Measurements from ENCODE around the gene SMURF1.
"Not testable (repeated sequence)": the region's sequence is repeated elsewhere in the genome, so short reads cannot be mapped to it uniquely, and the experiment has no call there.

SMURF1 gene

DNA sequence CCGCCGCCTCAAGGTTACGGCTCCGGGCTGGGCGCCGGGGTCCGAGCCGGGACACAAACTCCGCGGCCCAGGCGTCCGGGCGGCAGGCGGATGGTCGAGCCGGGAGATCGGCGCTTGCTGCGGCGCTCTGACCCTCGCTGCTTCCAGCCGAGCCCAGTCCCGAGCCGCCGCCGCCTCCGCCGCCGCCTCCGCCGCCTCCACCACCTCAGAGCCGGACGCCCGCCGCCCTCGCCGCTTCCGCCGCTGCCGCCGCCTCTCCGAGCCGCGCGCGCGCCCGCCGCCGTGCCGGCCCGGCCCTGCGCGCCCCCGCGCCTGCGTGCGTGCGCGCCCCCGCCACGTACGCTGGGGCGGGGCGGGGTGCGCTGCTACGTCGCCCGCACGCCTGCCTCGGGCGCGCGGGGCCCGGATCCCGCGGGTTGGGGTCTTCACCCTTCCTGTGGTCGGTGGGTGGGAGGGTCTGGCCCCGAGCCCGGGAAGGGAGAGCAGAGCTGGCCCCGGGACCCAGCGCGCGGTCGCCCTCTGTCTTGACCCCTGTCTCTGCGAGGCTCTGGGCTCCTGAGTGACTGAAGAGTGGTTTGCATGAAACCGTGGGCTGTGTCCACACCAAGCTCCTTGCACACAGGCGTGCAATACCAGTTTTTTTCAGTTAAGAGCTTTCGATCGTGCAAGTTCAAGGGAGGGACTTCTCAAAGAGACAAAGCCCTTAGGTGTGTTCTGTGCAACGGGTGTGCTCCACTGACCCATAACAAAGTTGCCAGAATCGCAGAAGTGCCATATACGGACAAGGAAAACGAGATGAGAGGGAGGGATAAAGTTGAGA, at the start of gene SMURF1:
Gene SMURF1 (minus strand): TSS at position 256 of the 820 bp plus-strand sequence. CDS start 328 bp downstream, outside the sequence.
- peak; percentile 32 to 51 (median 40) for DNase-seq (ENCODE audit: low read depth in 3 of 3)

GRCh38 chr7:99191869-99192596, 48.1 kb upstream of the SMURF1 start:
- DNase-seq (ENCODE audit: low read depth in 3 of 3), result no peak

DNA sequence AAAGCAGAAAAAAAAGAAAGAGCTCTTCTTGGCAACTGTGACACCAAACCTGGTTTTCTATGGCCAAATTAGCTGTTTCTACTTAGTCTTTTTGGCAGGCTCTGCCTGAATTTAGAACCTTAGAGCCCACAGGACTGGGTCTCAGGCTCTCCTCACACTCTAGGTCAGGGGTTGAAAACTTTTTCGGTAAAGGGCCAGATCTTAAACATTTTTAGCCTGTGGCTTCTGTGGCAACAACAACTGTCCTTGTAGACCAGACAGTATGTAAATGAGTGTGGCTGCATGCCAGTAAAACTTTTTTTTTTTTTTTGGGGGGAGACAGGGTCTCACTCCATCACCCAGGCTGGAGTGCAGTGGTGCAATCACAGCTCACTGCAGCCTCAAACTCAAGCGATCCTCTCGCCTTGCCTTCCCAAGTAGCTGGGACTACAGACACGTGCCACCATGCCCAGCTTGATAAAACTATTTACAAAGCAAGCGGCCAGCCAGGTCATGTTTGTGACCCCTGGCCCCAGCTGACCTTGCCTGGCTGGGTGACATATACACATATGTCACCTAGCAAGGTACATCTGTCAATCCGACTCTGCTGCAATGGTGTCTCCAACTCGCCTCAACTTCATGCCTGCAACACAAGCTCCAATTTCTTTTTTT, 46.6 kb upstream of the SMURF1 start:
- no peak for DNase-seq (ENCODE audit: low read depth in 3 of 3)

DNA sequence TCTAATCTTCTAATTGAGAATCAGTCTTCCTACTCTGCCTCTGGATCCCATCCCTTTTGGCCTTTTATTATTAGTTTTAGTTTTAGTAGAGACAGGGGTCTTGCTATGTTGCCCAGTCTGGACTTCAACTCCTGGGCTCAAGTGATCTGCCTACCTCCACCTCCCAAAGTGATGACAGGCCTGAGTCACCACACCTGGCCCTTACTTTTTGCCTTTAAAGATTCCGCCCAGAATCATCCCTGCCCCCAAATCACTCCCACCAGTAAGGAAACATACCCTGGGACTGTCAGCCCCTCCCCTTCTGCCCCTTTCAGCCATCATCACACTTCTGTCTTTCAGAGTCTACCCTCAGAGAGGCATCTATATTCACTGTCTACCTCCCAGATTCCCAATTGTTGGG, 45.3 kb upstream of the SMURF1 start:
- no peak for DNase-seq (ENCODE audit: low read depth in 3 of 3)

DNA sequence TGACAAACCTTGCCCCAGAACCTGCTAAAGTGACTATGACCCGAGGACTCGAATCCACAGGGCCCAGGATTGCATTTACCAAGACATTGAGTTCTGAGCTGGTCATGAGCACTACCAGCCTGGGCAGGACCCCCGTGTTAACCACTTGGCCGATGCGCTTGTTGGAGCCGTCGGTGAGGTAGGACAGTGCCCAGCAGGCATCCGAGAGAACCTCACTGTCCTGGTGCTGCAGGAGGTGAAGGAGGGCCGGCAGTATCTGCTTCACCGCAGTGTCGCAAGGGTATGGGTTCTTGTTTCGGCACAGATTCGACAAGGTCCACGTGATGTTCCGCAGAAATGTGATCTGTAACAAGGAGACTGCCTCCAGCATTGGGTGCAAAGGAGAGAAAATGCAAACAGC, 44.3 kb upstream of the SMURF1 start:
- no peak for DNase-seq (ENCODE audit: low read depth in 3 of 3)

- DNase-seq (ENCODE audit: low read depth in 3 of 3), result no peak
Observed at GRCh38 chr7:99184532-99185218, 40.8 kb upstream of the SMURF1 start.

DNA sequence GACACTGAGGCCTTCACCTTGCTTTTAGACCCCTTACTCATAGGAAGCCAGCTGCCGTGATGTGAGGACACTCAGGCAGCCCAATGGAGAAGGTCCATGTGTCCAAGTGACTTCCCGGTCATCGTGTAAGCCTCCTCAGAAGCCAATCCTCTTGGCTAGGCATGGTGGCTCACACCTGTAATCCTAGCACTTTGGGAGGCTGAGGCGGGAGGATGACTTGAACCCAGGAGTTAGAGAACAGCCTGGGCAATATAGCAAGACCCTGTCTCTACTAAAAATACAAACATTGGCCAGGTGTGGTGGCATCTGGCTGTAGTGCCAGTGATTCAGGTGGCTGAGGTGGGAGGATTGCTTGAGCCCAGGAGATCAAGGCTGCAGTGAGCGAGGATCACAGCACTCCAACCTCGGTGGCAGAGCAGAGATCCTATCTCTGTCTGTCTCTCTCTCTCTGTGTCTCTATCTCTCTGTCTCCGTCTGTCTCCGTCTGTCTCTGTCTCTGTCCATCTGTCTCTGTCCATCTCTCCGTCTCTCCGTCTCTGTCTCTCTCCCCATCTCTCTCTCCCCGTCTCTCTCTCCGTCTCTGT, 36.3 kb upstream of the SMURF1 start:
- no peak for DNase-seq (ENCODE audit: low read depth in 3 of 3)

- no peak for DNase-seq (ENCODE audit: low read depth in 3 of 3)
Observed at GRCh38 chr7:99177165-99177564, 33.3 kb upstream of the SMURF1 start.

DNA sequence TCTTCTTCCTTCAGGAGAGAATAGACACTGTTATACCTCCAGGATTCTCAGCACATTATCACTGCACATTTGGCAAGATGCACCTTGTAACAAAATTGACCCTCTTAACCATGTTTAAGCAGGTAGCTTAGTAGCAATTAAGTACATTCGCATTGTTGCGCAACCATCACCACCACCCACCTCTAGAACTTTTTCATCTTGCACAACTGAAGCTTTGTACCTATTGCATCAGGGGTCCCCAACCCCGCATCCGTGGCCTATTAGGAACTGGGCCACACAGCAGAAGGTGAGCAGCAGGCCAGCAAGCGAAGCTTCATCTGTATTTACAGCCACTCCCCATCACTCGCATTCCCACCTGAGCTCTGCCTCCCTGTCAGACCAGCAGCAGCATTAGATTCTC, 29.9 kb upstream of the SMURF1 start:
- DNase-seq (ENCODE audit: low read depth in 3 of 3), result no peak

DNA sequence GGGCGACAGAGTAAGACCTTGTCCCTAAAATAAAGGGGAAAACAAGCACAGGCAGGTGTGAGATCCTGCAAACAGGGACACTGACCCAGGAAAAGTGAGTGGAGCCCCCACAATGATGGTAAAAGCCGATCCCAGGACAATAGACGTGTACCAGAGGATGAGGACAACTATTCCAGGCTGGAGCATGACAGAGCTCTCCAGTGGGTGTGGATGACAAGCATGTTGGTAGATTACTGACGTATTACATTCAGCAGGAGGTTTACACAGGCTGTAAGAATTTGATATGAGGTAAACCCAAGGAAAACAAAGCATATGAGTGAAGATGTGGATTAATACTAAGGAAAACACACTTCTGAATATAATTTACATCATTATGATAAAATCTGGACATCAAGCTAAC, 27.8 kb upstream of the SMURF1 start:
- no peak for DNase-seq (ENCODE audit: low read depth in 3 of 3)

GRCh38 chr7:99170730-99171074, 26.8 kb upstream of the SMURF1 start:
- DNase-seq (ENCODE audit: low read depth in 3 of 3), result no peak

DNA sequence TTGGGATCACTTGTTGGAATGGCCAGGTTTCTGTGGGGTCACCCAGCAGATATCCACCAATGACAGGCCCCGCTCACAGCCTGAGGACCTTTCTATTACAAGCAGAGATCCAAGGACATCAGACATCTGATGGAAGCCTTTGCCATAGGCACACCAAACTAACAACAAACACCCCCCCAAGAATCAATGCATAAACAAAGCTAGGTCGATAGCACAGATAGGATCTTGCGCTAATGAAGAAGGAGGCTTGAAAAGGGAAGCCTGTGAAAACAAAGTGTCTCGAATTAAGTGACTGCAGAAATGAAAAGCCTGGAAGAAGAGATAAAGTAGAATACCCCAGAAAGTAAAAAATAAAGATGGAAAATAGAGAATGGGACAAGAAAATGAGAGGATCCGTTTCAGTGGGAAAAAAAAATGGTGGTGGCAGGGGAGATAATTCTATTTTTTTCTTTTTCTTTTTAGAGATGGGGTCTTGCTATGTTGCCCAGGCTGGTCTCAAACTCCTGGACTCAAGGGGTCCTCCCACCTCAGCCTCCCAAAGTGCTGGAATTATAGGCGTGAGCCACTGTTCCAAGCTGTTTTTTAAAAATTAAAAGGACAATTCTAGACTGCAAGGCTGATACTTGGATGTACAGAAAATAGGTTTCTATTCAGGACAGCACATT, 26.3 kb upstream of the SMURF1 start:
- DNase-seq (ENCODE audit: low read depth in 3 of 3), result no peak

DNA sequence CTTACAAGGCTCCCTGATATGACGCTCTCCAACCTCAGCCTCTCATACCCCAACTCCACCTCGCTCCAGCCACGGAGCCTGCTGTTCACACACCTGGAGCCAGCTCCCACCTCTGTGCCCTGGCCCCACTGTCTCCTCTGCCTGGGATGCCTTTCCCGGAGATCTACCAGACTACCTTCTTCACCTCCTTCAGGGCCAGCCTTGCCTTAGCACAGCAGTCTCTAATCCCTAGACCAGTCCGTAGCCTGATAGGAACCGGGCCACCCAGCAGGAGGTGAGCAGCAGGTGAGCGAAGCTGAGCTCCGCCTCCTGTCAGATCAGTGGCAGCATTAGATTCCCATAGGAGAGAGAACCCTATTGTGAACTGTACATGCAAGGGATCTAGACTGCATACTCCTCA, 23.2 kb upstream of the SMURF1 start:
- no peak for DNase-seq (ENCODE audit: low read depth in 3 of 3)

- no peak for DNase-seq (ENCODE audit: low read depth in 3 of 3)
Observed at GRCh38 chr7:99165816-99166215, 21.9 kb upstream of the SMURF1 start.

GRCh38 chr7:99163669-99164068, 19.8 kb upstream of the SMURF1 start:
- not testable (repeated sequence) for DNase-seq (ENCODE audit: low read depth in 3 of 3)

- no peak for DNase-seq (ENCODE audit: low read depth in 3 of 3)
Observed at GRCh38 chr7:99156649-99157048, 12.7 kb upstream of the SMURF1 start.

DNA sequence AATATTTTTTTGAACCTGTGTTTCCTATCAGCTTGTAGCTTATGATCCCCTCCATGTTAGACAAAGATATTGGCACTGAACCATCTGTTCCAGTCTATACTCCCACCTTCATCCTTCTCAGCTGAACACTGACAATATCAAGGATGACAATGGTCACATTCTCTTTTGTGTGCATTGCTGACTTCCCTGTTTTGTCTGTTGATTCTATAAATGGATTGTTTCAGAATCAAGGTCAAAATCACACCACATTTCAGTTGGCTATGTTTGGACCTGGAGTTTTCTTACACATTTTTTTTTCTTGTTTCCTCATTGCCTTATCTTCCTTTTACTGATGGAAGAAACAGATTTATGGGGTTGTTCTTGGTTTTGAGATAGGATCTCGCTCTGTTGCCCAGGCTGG, 11.3 kb upstream of the SMURF1 start:
- no peak for DNase-seq (ENCODE audit: low read depth in 3 of 3)

DNA sequence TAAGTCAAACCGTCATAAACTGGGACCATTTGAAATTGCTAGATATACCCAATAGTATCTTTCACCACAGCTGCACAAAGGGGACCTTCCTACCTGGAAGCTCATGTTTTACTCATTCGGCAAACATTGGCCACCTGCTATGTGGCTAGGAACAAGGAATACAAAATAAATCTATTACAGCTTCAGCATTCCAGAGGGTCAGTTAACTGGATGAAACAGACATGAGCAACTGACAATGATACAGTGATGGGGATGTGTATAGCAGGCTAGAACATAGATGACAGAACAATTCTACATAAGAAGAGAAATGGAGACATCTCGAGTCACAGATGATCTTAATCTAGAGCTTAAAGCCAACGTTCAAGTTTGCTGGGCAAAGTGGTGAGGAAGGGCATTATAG, 3.1 kb upstream of the SMURF1 start:
- DNase-seq (ENCODE audit: low read depth in 3 of 3), result no peak

- no peak for DNase-seq (ENCODE audit: low read depth in 3 of 3)
Observed at GRCh38 chr7:99143521-99143852, 421 bp downstream of the SMURF1 start.

DNA sequence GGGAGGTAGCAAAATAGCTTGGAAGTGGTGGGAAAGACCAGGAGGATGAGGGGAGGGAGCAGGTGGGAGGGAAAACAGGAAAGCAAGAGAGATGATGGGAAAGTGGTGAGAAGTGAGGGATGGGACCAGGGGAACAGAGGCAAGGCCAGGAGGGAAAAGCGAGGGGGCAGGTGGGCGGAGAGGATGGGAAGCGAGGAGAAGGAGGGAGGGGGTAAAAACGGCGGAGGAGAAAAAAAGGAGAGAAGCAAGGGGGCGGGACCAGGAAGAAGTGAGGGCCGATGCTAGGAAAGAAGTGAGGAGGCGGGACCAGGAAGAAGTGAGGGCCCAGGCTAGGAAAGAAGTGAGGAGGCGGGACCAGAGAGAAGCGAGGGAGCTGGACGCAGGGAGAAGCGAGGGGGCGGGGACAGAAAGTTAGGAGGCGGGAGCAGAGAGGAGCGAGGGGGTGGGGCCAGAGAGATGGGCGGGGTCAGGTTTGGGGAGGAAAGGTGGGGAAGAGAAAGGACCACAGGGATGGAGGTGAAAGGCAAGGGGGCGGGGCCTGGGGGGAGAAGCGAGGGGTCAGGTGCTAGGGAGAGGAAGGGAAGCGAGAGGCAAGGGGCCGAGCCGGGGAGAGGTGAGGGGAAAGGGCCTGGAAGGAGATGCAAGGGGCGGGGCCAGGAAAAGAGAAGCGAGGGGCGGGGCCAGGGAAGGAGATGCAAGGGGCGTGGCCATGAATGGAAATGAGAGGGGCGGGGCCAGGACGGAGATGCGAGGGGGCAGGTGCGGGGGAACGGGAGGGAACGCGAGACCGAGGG, 984 bp downstream of the SMURF1 start:
- DNase-seq (ENCODE audit: low read depth in 3 of 3), result peak; percentile 87 to 98 (median 88)
